ENCODE results near the gene BAZ1A. TPM values are rescaled to one million over a fixed set of nuclear protein-coding genes. Genes with fewer than 3 reads are reported as not detected.

BAZ1A gene
- total and polyA plus RNA-seq, 2 of the 8 experiments (the other 6 are each of a cell fraction or from before 2014, with no cell fraction given), result 8.0 to 23.1 TPM

DNA sequence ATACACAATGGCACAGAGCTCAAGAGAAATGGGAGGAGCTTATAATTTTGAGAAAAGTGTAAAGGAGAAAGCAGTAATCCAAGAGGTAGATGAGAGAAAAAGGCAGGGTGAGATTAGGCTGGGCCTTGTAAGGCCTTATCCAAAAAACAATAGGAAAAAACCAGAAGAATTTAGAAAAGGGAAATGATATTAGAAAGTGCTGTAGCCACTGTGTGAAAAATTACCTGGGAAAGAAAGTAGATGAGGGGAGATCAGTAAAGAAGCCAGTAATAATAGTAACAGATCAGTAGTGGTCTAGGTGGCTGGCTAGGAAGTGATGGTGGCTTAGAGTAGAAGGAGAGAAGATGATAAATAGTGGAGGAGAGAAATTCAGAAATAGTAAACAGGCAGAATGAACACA is 94.5 kb downstream of the BAZ1A start (continued):
- TF ChIP-seq, protein P1, sequence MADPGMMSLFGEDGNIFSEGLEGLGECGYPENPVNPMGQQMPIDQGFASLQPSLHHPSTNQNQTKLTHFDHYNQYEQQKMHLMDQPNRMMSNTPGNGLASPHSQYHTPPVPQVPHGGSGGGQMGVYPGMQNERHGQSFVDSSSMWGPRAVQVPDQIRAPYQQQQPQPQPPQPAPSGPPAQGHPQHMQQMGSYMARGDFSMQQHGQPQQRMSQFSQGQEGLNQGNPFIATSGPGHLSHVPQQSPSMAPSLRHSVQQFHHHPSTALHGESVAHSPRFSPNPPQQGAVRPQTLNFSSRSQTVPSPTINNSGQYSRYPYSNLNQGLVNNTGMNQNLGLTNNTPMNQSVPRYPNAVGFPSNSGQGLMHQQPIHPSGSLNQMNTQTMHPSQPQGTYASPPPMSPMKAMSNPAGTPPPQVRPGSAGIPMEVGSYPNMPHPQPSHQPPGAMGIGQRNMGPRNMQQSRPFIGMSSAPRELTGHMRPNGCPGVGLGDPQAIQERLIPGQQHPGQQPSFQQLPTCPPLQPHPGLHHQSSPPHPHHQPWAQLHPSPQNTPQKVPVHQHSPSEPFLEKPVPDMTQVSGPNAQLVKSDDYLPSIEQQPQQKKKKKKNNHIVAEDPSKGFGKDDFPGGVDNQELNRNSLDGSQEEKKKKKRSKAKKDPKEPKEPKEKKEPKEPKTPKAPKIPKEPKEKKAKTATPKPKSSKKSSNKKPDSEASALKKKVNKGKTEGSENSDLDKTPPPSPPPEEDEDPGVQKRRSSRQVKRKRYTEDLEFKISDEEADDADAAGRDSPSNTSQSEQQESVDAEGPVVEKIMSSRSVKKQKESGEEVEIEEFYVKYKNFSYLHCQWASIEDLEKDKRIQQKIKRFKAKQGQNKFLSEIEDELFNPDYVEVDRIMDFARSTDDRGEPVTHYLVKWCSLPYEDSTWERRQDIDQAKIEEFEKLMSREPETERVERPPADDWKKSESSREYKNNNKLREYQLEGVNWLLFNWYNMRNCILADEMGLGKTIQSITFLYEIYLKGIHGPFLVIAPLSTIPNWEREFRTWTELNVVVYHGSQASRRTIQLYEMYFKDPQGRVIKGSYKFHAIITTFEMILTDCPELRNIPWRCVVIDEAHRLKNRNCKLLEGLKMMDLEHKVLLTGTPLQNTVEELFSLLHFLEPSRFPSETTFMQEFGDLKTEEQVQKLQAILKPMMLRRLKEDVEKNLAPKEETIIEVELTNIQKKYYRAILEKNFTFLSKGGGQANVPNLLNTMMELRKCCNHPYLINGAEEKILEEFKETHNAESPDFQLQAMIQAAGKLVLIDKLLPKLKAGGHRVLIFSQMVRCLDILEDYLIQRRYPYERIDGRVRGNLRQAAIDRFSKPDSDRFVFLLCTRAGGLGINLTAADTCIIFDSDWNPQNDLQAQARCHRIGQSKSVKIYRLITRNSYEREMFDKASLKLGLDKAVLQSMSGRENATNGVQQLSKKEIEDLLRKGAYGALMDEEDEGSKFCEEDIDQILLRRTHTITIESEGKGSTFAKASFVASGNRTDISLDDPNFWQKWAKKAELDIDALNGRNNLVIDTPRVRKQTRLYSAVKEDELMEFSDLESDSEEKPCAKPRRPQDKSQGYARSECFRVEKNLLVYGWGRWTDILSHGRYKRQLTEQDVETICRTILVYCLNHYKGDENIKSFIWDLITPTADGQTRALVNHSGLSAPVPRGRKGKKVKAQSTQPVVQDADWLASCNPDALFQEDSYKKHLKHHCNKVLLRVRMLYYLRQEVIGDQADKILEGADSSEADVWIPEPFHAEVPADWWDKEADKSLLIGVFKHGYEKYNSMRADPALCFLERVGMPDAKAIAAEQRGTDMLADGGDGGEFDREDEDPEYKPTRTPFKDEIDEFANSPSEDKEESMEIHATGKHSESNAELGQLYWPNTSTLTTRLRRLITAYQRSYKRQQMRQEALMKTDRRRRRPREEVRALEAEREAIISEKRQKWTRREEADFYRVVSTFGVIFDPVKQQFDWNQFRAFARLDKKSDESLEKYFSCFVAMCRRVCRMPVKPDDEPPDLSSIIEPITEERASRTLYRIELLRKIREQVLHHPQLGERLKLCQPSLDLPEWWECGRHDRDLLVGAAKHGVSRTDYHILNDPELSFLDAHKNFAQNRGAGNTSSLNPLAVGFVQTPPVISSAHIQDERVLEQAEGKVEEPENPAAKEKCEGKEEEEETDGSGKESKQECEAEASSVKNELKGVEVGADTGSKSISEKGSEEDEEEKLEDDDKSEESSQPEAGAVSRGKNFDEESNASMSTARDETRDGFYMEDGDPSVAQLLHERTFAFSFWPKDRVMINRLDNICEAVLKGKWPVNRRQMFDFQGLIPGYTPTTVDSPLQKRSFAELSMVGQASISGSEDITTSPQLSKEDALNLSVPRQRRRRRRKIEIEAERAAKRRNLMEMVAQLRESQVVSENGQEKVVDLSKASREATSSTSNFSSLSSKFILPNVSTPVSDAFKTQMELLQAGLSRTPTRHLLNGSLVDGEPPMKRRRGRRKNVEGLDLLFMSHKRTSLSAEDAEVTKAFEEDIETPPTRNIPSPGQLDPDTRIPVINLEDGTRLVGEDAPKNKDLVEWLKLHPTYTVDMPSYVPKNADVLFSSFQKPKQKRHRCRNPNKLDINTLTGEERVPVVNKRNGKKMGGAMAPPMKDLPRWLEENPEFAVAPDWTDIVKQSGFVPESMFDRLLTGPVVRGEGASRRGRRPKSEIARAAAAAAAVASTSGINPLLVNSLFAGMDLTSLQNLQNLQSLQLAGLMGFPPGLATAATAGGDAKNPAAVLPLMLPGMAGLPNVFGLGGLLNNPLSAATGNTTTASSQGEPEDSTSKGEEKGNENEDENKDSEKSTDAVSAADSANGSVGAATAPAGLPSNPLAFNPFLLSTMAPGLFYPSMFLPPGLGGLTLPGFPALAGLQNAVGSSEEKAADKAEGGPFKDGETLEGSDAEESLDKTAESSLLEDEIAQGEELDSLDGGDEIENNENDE (IDR thresholded peaks at IDR 0.05; ENCODE audit: insufficient replicate concordance, low read length), result no peak
